ENCODE measurements around the gene C12orf60. TPM values are rescaled to one million over a fixed set of nuclear protein-coding genes. Genes with fewer than 3 reads are reported as not detected.
A peak's percentile ranks its signal among the peaks of the same experiment; 100 is the strongest.

C12orf60 gene
- total and polyA plus RNA-seq, 12 donors: 1.2 to 5.8 (median 3.7) TPM

- DNase-seq (no peak), ATAC-seq (no peak)
- Histone ChIP-seq H3K4me1 (peaks cover 0 to 13% (median 0%) of the 10 kb centered on the region in 9 donors), H3K9me3 (no peaks in the 10 kb centered on the region), H3K27ac (no peak overlapping the region), H3K4me3 (no peak overlapping the region), H3K36me3 (no peaks in the 10 kb centered on the region), H3K27me3 (no peaks in the 10 kb centered on the region)
- TF ChIP-seq CTCF (IDR thresholded peaks at IDR 0.05): no peak
- intact Hi-C loops (cut with DNase I): no loop called here
- 85 to 96% methylated on average over 1 of the region's 1 CpG for WGBS, 2 donors
Measured at GRCh38 chr12:14824012-14824634, 20.7 kb downstream of the C12orf60 start.

- Histone ChIP-seq H3K4me1 (peaks cover 0 to 13% (median 0%) of the 10 kb centered on the region in 9 donors), H3K27ac (no peak overlapping the region), H3K9me3 (no peaks in the 10 kb centered on the region), H3K4me3 (no peak overlapping the region), H3K36me3 (no peaks in the 10 kb centered on the region), H3K27me3 (no peaks in the 10 kb centered on the region)
- ATAC-seq: no peak
- no peak for TF ChIP-seq CTCF (IDR thresholded peaks at IDR 0.05)
- DNase-seq: no peak
- intact Hi-C loops (cut with DNase I): no loop called here
Measured at GRCh38 chr12:14825256-14825655, 21.8 kb downstream of the C12orf60 start.

GRCh38 chr12:14826491-14826890, 23.0 kb downstream of the C12orf60 start:
- Histone ChIP-seq H3K4me3 (no peak overlapping the region), H3K27me3 (no peaks in the 10 kb centered on the region), H3K27ac (peak overlapping the region in 7 of 10 donors; percentile 19 to 62 (median 36)), H3K4me1 (peaks cover 0 to 13% (median 0%) of the 10 kb centered on the region in 9 donors), H3K36me3 (no peaks in the 10 kb centered on the region), H3K9me3 (no peaks in the 10 kb centered on the region)
- WGBS, 2 donors: 72 to 81% methylated on average over 5 of the region's 5 CpGs
- TF ChIP-seq CTCF (IDR thresholded peaks at IDR 0.05): no peak
- DNase-seq (no peak), ATAC-seq (no peak)
- intact Hi-C loops (cut with DNase I): no loop called here

GRCh38 chr12:14827043-14827442, 23.6 kb downstream of the C12orf60 start:
- no peak for ATAC-seq
- Histone ChIP-seq H3K27ac (peak overlapping the region in 5 of 10 donors; percentile 24 to 62 (median 38)), H3K4me1 (peaks cover 0 to 13% (median 0%) of the 10 kb centered on the region in 9 donors), H3K36me3 (no peaks in the 10 kb centered on the region), H3K27me3 (no peaks in the 10 kb centered on the region), H3K9me3 (no peaks in the 10 kb centered on the region), H3K4me3 (no peak overlapping the region)
- 92 to 96% methylated on average over 2 of the region's 2 CpGs for WGBS, 2 donors
- no peak for TF ChIP-seq CTCF (IDR thresholded peaks at IDR 0.05)
- DNase-seq: no peak
- intact Hi-C loops (cut with DNase I): no loop called here
